Myocyte (in vitro differentiated cells): ENCODE measurements around the gene GRK2. TPM values are rescaled to one million over a fixed set of nuclear protein-coding genes. Genes with fewer than 3 reads are reported as not detected.

Experiments used
- DNase-seq: peaks from one replicate; pipeline ENCODE4 v3.0.0-alpha.2; 2012; ENCODE audit warnings: low read depth
- total RNA-seq: library from RNA; depleted of rRNA; stranded (reverse); fragments of >200 nt; gene quantifications from 2 replicates; pipeline ENCODE4 v1.2.3, GENCODE V29; 2014

The GRK2 gene
- total RNA-seq, 1 donor from 2014 or later: 101 TPM

DNA sequence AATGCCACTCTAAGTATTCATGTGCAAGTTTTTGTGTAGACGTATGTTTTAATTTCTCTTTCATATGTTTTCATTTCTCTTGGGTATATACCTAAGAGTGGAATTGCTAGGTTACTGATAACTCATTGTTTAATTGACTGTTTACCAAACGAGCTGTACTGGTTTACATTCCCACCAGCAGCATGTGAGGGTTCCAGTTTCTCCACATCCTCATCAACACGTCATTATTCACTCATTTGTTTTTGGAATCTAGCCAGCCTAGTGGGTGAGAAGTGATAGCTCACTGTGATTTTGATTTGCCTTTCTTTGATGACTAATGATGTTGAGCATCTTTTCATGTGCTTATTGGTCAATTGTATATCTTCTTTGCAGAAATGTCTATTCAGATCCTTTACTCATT, 26.8 kb downstream of the GRK2 start:
- DNase-seq: peak; percentile 64

DNA sequence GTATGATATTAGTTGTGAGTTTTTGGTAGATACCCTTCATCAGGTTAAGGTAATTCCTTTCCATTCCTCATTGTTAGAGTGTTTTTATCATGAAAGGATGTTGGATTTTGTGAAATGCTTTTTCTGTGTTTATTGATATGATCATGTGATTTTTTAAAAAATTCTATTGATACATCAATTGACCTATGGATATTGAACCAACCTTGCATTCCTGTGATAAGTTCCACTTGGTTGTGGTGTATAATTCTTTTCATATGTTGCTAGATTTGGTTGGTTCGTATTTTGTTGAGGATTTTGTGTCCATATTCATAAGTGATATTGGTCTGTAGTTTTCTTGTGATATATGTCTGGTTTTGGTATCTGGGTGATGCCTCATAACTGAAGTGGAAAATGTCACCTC, 29.6 kb downstream of the GRK2 start:
- DNase-seq: no peak

DNA sequence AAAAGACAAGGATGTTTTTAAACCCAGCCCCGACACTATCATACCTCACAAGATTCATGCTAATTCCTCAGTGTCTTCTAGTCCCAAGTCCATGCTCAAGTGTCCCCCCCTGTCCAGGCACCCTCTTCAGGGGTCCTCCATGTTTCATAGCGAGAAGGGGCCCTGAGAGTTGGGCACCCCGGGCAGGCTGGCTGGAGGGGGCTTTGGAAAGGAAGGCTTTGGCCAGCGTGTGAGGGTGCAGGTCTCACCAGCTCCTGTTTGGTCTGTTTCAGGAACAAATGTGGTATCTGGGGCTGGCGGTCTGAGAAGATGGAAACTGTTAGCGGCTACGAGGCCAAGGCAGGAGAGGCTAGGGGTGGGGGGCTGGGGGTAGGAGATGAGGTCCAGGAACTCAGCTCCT, 32.5 kb downstream of the GRK2 start:
- no peak for DNase-seq

DNA sequence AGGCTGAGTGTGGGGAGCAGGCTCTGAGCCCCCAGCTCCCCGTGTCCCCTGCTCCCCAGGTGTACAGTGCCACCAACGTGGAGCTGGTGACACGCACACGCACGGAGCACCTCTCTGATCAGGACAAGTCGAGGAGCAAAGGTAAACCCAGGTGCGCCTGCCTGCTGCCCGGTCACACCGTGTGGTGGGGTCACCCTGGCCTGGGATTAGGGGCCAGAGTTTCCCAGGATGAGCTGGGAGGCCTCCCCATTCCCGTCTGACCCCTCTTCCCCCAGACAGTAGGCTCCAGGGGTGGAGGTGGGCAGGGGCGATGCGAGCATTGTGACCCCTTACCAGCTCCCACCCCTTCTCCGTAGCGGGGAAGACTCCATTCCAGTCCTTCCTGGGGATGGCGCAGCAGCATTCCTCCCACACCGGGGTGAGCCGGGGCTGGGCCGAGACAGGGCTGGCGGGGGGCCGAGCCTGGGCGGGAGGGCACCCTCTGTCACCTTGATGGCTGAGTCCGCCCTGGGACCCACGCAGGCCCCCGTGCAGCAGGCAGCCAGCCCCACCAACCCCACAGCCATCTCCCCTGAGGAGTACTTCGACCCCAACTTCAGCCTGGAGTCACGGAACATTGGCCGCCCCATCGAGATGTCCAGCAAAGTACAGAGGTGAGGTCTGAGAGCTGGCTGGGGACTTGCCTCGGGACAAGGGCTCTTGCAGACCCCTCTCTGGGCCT, 33.4 kb downstream of the GRK2 start:
- no peak for DNase-seq

DNA sequence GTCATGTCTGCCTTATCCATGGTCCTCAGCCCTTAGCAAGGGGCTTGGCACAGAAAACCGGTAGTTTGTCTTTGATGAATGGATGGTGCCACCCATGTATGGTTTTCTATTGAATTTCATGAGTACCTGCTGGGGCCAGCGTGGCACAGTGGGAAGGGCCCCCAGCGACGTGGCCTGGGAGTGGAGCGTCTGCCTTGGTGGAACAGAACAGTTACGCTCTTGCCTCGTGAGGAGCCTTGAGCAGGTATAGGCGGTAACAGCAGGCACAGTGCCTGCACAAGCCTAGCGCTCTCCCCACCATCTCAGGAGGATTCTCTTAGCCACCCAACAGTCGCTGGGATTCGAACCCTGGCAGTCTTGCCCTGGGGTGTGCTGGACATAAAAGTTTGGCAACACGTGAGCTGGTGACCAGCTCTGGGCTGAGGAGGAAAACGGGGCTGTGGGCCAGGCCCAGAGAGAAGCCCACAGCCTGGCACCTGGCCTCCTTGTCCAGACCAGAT, 34.0 kb downstream of the GRK2 start:
- no peak for DNase-seq

DNA sequence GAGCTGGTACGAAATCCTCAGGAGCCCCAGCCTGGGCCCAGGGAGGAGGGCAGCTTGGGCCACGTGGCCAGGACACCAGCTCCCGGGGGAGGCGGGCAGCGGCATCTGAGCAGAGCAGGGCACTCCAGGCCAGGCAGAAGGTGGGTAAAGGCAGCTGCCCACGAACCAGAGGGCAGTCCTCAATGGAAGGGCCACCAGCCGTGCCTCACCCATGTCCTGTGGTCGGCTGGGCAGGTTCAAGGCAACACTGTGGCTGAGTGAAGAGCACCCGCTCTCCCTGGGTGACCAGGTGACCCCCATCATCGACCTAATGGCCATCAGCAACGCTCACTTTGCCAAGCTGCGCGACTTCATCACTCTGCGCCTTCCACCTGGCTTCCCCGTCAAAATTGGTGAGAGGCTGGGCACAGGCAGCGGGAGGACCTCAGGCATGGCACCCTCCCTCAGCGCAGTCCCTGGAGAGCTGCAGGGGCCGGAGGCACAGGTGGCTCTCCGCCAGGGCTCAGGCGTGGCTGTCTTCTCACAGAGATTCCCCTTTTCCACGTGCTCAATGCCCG, 34.6 kb downstream of the GRK2 start:
- DNase-seq: peak; percentile 37

DNA sequence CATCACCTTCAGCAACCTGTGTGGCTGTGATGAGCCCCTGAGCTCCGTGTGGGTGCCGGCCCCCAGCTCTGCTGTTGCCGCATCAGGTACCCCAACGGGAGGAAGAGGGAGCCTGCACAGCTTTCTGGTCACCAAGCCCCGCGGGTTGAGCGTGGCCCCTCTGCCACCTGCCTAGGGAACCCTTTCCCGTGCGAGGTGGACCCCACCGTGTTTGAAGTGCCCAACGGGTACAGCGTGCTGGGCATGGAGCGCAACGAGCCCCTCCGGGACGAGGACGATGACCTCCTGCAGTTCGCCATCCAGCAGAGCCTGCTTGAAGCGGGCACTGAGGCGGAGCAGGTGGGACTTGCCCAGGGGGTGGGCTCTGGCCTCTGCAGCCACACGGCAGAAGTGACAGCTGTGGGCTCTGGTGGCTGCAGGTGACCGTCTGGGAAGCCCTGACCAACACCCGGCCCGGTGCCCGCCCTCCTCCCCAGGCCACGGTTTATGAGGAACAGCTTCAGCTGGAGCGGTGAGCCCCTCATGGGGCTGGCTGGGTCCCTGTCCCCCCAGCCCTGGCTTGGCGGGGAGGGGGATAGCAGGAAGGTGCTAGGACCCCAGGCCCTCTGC, 35.1 kb downstream of the GRK2 start:
- DNase-seq: peak; percentile 41

DNA sequence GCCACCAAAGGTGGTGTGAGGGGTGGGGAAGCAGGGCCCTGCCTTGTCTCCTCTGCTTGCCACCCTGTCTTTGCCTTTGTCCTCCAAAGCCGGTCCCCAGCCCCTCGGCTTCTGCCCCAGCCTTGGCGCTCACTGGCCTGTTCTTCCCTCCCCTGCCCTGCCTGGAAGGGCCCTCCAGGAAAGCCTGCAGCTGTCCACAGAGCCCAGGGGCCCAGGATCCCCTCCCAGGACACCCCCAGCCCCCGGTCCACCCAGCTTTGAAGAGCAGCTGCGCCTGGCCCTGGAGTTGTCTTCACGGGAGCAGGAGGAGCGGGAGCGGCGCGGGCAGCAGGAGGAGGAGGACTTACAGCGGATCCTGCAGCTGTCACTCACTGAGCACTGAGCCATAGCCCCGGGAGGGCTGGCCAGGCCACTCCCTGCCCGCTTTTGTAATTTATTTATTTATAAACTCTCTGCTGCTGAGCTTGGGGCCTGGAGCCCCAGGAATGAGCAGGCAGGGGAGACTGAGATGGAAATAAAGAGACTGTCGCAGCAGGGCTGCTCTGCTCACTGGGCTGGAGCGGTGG, 35.8 kb downstream of the GRK2 start:
- peak; percentile 95 for DNase-seq

DNA sequence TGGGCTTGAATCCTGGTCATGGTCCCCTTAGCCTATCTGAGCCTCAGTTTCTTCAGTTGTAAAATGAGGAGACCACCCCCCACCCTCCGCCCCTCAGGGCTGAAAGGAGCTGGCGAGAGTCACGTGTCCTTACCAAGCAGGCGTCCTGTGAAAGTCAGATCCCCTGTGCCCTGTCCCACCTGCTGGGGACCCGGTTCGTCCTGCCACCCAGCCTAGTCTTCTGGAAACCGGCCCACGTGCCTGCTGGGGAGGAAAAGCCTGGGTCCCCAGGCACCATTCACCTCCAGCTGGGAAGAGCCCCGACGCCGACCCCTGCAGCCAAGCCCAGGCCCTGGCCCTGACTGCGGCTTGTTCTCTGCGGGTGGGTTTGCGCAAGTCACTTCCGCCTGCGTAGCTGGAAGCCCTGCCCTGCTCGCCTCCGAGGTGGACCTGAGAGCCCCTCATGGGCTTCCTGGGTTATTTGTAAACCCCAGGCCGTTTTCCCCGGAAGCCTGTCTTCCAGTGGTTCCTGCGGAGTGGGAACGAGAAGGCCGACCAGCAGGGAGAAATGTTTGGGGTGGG, 36.4 kb downstream of the GRK2 start:
- no peak for DNase-seq

DNA sequence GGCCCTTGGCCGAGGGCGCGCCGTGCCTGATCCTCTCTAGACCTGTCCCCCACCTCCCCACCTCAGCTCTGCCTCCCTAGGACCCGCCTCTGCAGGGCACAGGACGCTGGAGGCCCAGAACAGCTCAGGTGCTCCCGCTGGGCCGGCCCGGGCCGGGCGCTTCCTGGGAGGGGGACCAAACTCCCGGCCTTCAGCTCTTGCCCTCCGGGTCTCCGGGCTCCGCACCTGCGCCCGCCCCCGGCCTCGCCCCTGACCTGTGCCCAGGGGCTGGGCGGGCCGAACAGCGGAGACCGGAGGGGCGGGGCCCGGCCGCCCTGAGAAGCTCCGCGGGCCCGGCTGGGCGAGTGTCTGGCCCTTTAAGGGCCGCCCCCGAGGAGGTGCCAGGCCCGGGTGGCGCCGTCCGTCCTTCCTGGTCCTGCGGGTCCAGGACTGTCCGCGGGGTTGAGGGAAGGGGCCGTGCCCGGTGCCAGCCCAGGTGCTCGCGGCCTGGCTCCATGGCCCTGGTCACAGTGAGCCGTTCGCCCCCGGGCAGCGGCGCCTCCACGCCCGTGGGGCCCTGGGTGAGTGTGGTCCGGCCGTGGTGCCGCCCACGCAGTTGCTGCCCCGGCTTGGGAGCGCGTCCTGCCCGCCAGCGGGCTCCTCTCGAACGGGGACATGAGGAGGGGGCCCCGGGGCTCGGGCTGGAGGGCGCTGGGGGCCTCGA, 37.0 kb downstream of the GRK2 start, which contains the start of gene SSH3:
Gene SSH3, plus strand, starts transcription at position 399 of the 703 bp plus-strand sequence. Its CDS starts 96 bp downstream, at position 495.
- peak; percentile 70 for DNase-seq

DNA sequence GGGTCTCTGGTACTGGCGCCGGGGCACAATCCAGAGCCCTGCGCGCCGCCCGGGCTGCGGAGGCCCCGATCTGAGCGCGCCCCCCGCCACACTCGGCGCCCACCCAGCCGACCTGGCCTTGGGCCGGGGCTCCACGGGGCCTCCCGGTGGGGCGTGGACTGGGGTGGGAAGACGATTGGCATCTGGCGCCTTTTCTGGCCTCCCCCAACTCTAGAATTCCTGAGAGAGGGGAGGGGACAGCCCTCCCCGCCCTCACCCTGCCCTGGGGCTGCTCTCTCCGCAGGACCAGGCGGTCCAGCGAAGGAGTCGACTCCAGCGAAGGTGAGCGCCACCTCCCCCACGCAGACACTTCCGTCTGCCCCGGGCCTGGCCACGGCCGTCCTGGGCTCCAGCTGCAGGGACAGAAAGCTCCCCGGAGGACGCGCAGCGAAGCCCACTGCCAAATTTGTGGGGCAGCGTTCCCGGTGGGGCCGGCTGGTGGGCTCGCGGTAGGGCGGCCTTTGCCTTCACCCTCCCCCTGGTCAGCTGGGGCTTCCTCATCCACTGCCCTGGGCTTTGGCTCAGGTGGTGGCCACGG, 37.6 kb downstream of the GRK2 start:
- DNase-seq: no peak

DNA sequence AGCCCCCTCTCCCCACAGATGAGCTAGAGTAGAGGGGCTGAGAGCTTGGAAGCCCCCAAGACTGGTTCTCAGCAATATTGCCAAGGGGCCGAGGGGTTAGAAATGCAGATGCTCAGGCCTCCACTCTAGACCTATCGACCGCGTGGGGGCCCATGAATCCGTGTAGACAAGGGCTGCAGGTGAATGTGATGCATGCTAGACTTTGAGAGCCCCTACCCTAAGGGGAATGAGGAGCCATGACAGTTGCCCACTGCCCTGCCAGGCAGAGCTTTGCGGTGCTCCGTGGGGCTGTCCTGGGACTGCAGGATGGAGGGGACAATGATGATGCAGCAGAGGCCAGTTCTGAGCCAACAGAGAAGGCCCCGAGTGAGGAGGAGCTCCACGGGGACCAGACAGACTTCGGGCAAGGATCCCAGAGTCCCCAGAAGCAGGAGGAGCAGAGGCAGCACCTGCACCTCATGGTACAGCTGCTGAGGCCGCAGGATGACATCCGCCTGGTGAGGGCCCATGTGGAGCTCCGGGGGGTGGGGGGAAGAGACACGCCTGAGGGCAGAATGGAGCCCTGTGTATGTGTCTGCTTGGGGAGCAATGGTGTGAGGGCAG, 38.3 kb downstream of the GRK2 start:
- DNase-seq: no peak

DNA sequence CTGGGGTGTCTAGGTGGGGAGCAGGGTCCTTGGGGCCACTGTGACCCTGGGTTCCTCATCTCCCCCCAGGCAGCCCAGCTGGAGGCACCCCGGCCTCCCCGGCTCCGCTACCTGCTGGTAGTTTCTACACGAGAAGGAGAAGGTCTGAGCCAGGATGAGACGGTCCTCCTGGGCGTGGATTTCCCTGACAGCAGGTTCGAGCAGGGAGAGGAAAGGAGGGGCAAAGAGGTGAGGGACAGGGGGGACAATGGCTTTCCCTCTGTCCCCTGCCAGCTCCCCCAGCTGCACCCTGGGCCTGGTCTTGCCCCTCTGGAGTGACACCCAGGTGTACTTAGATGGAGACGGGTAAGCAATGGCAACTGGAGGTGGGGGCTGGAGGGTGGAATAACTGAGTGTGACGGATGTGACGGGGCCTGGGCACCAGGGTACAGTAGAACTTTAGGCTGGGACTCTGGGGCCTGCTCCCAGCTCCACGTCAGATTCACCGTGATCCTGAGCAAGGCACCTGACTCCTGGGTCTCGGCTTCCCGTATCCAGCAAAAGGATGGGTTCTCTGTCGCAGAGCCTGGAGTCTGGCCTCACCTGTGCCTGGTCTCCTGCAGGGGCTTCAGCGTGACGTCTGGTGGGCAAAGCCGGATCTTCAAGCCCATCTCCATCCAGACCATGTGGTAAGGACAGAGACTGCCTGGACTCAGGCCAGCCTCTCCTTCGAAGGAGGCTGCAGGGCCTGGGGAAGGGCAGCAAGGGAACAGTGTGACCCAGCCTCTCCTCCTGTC, 40.7 kb downstream of the GRK2 start:
- DNase-seq: no peak

DNA sequence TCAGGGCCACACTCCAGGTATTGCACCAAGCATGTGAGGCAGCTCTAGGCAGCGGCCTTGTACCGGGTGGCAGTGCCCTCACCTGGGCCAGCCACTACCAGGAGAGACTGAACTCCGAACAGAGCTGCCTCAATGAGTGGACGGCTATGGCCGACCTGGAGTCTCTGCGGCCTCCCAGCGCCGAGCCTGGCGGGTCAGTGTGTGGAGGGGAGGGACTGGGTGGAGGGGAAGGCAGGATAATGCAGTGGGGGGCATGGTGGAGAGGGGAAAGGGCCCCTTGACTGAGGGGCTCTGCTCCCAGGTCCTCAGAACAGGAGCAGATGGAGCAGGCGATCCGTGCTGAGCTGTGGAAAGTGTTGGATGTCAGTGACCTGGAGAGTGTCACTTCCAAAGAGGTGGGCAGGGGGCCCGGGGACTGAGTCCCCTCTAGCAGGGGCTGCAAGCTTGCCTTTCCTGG, 41.3 kb downstream of the GRK2 start:
- DNase-seq: no peak

DNA sequence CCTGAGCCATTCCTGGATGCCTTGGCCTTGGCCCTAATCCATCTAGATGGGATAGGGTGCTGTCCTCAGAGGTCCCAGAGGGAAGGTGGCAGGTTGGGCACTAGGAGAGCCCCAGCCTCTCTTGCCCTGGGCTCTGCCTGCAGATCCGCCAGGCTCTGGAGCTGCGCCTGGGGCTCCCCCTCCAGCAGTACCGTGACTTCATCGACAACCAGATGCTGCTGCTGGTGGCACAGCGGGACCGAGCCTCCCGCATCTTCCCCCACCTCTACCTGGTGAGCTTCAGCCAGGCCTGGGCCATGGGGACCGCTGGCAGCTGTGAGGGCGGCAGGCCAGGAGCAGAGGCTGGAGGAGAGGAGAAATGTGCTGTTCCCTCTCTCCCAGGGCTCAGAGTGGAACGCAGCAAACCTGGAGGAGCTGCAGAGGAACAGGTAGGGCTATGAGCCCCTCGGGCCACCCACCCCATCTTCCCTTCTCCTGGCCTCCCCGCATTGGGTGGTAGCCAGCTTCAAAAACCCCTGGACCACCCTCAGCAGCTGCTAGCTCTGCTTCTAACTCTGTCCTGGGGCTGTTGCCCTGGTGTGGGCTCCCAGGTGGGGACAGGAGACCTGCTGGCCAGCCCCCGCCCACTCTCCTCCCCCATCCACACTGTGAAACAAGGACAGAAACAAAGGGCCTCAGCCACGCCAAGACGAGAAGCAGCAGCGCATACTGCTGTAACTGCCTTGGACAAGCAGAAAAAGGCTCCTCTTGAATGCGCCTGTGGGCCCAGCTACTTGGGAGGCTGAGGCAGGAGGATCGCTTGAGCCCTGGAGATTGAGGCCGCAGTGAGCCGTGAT, 42.0 kb downstream of the GRK2 start:
- DNase-seq: no peak

DNA sequence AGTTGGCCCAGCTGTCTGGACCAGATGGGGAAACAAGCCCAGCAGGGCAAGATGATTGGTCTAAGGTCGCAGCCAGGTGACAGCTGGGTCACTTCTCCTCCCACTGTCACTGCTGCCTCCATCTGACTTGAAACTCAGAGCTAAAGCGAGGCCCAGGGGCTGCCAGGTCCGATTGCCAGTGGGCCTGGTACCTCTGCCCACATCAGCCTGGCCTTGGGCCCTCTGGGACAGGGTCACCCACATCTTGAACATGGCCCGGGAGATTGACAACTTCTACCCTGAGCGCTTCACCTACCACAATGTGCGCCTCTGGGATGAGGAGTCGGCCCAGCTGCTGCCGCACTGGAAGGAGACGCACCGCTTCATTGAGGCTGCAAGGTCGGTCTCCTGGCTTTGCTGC, 42.9 kb downstream of the GRK2 start:
- DNase-seq: no peak

DNA sequence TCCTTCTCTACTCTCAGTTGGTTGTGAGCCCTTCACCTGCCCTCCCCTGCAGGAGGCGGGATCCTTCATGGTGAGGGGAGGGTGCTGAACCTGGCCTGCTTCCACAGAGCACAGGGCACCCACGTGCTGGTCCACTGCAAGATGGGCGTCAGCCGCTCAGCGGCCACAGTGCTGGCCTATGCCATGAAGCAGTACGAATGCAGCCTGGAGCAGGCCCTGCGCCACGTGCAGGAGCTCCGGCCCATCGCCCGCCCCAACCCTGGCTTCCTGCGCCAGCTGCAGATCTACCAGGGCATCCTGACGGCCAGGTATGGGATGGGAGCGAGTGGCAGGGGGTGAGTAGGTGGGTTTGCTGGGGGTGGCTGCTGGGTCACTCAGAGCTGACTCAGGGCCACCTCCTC, 43.4 kb downstream of the GRK2 start:
- DNase-seq: no peak

DNA sequence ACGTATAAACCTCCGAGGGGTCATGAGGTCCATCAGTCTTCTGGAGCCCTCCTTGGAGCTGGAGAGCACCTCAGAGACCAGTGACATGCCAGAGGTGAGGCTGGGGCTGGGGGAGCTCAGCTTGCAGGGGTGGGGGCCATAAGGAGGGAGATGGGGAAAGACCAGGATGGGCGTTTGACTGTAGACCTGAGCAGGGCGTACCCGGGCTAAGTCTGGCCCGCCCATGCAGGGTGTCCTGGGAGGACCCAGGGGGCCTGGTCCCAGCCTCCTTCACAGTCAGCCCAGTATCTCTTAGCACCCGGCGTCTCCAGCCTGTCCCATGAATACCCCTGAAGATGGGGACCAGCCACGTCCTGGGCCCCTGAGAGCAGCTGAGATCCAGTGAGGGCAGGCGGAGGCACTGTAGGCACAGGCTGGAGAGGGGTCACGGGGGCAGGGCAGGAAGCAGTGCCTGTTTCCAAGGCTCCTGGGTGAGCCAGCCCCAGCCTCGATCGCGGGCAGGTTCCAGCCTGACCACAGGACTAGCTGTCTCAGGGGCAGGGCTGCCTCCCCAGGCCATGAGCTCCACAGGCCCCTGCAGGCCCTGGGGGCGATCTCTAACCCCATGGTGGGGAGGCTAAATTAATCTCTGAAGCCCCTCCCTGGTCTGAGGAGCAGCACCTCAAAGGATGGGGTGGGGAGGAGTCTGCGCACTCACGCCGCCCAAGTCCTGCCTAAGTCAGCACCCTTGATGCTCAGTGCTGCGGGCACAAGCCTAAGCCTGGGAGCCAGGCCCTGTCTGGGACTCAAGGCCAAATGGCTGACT, 44.2 kb downstream of the GRK2 start:
- no peak for DNase-seq
